ENCODE measurements around the gene HSPB7.

Gene HSPB7

DNA sequence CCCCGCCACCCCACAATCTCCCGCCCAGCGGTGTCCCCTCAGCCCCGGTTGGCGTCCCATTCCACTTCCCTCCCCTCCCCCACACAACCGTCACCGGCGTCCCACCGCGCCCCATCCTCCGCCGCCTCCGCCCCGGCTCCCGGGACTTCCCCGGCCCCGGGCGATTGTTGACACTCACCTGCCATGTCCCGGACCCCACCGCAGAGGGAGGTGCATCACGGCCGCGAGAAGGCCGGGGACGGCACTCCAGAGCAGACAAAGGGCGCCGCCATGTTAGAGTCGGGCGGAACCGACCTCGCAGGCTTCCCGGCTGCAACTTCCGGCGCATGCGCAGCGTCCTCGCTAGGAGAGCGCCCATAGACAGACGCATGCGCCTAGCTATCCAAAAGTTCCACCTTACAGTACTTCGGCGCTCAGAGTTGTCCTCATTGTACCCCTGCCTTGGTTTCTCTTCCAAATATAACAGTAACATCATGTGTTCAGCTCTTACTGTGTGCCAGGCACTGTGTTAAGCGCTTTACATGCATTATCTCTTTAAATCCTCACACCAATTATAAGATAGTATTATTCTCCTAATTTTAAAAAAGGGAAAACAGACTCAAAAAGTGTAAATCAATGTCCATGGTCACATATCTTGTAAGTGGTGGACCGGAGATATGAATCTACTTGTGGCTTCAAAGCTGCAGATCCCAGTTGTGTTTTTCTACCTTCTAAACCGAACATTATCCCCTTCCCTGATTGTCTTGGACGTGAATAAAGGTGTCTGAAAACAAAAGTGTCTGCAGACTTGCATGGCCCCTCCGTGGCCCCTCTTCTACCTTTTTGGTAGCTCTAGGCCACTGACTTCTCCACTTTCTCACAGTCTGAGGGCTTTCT lies 41.8 kb downstream of the HSPB7 start, which contains the start of gene ZBTB17:
TSS of gene ZBTB17 (minus strand) at position 297 of the 876 bp plus-strand sequence. CDS start 27,606 bp downstream, outside the sequence.
- peak; percentile 96 for DNase-seq (ENCODE audit: low read depth)

DNA sequence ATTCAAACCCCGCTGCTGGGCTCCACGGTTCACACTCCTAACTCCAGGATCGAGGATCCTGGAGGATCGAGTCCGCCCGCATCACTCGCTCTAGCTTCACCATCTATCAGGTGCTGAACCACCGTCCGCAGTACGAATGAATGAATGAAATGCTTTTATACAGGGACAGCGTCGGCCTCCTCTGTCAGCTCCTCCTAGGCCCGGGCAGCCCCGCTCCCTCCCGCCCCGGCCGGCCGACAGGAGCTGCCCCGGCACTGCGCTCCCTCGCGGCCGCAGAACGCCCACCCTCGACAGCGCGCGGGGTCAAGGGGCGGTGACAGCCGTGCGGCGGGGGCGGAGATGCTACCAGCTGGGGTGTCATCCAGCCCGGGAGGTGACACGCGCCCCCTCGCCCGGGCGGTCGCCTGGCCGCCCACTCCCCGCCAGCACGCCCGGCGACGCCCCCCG lies 42.5 kb downstream of the HSPB7 start:
- peak; percentile 84 for DNase-seq (ENCODE audit: low read depth)

GRCh38 chr1:15974855-15975254 lies 43.0 kb downstream of the HSPB7 start:
- no peak for DNase-seq (ENCODE audit: low read depth)

- DNase-seq (ENCODE audit: low read depth): no peak
Observed at GRCh38 chr1:15973772-15974171, 44.1 kb downstream of the HSPB7 start.

DNA sequence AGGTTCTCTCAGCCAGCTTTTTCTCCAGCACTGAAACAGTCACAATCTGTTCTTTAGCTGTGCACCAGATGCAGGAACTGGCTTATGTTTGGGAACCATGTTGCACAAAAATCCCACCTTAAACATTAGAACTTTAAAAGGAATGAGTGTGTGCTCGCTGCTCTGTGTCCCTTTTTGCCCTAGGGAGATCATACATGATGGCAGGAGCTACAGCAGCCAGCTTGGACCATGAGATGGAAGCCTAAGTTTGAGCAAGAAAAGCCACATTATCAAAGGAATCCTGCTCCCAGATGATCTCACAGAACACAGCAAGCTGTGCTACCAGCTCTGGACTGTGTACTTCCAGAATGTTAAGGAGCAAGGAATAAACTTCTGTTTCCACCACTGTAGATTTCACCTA lies 45.4 kb downstream of the HSPB7 start:
- DNase-seq (ENCODE audit: low read depth): no peak

DNA sequence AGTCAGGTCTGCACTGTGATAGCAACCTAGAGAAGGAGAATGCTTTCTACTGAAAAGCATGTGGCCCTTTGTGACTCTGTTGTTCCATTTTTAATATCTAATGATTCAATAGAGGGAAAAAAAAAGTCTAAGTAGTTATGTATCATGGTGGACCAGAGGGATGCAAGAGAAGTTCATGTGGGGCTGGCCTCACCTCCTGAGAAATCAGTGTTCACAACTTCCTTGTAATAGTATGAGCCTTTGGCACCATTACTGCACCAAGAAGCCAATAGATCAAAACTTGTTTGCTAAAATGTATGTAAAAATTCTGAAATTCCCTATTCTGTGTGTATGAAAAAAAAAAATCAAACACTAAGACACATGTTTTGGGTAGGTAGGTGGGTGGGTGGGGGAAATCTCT lies 46.9 kb downstream of the HSPB7 start:
- DNase-seq (ENCODE audit: low read depth): no peak

GRCh38 chr1:15969321-15969880 lies 48.4 kb downstream of the HSPB7 start:
- DNase-seq (ENCODE audit: low read depth): no peak

GRCh38 chr1:15968172-15968571 lies 49.7 kb downstream of the HSPB7 start:
- no peak for DNase-seq (ENCODE audit: low read depth)

DNA sequence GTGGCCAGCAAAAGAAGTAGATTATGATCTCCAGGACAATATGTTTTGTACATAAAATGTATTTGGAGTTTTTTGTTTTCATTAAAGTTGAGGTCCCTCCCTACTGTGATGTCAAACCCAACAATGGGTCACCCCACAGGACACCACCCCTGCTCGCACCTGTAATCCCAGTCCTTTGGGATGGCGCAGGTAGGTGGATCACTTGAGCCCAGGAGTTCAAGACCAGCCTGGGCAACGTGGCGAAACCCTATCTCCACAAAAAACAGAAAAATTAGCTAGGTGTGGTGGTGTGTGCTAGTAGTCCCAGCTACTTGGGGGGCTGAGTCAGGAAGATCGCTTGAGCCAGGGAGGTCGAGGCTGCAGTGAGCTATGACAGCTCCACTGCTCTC lies 50.9 kb downstream of the HSPB7 start:
- no peak for DNase-seq (ENCODE audit: low read depth)

GRCh38 chr1:15966081-15966955 lies 51.5 kb downstream of the HSPB7 start:
- peak; percentile 70 for DNase-seq (ENCODE audit: low read depth)

- no peak for DNase-seq (ENCODE audit: low read depth)
Observed at GRCh38 chr1:15965228-15965767, 52.5 kb downstream of the HSPB7 start.
